Measurements from ENCODE around the gene PRKAG3. TPM values are rescaled to one million over a fixed set of nuclear protein-coding genes. Genes with fewer than 3 reads are reported as not detected.

The PRKAG3 gene
- total RNA-seq: not detected
- long read RNA-seq: 0 reads

- DNase-seq (ENCODE audit: missing footprints): peak; percentile 70
- intact Hi-C loops (cut with DNase I): no loop called here
- ATAC-seq: peak; percentile 38
Measured at GRCh38 chr2:218831378-218831990, at the start of gene PRKAG3. TSS of gene PRKAG3 (minus strand) at chr2:218831803.

DNA sequence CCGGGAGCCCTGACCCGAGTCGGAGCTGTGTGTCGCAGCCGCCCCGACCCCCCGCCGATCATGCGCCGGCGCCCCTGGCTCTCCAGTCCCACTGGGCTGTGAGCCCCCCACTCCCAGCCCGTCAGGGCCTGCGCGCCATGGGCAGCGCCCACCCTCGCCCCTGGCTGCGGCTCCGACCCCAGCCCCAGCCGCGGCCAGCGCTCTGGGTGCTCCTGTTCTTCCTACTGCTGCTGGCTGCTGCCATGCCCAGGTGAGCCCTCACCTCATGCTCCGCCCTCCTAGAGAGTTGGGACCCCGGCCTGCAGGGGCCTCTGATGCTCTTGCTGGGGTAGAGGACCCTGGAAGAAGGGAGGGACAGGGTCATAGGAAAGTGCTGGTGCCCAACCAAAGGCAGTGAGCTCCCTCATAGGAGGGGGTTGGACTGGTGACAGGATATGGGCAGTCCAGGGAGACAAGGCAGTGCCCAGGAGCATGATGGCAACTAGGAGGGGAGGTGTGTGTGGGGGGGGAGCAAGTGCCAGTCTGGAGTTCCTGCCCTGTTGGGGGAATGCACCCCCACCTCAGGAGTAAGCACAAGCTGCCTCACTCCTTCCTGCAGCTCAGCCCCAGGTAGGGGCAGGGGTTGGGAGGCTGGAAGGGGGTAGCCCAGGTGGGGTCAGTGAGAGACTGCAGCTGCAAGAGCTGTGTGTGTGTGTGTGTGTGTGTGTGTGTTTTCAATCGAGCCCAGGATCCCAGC lies 49.4 kb upstream of the PRKAG3 start:
- DNase-seq (ENCODE audit: missing footprints): no peak
- intact Hi-C loops (cut with DNase I): no loop called here

DNA sequence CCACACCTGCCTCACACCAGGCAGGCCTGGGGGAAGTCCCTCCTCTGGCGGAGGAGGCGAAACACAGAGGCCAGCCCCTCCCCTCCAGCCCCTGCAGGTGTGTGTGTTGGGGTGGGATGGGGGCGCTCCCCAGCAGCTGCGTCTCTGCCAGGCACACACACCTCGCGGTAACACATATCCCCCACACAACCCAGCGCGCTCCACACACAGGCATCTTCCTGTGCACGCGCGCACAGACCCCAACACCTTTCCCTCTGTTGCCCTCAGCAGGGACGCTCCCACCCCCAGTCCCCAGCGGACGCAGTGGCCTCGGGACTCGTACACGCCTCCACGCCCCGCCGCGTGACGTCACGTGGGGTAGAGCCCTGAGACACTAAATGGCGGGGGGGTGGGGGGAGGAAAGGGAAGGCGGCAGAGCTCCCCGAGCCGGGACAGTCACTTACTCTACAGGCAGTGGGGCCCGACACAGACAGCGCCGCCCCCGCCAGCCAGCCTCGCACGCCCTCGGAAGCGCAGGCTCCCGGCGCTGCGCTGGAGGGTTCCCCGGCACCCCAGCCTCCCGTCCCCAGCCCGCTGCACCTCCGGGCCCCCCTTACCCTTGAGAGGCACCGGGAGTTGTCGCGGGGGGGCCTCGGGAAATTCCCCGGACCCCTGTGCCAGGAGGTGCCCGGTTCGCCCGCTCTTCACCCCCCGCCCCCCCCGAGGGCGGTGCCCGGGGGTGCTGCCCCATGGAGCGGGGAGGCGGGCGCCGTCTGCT lies 48.7 kb upstream of the PRKAG3 start, which contains the start of gene WNT10A:
TSS of gene WNT10A (plus strand) at position 751 of the 757 bp plus-strand sequence. CDS start 144 bp downstream, outside the sequence.
- intact Hi-C loops (cut with DNase I): no loop called here
- ATAC-seq (no peak), DNase-seq (ENCODE audit: missing footprints) (no peak)

More for the DNA sequence above, 49.4 kb upstream of the PRKAG3 start:
- no peak for ATAC-seq

DNA sequence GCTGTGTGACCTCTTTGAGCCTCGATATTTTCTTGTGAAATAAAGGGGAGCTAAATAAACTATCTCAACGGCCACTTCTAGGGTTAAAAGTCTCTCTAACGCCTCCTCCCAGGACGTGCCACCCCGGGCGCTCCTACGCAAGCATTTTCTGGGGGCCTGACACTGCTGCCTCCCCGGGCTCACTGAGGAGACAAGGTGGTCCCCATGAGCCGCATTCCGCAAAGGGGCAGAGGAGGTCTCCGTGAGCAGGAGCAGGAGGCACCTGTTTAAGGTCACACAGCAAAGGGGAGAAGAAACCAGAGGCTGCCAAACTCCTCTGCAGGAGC lies 48.1 kb upstream of the PRKAG3 start:
- intact Hi-C loops (cut with DNase I): no loop called here
- DNase-seq (ENCODE audit: missing footprints): no peak
- no peak for ATAC-seq

- ATAC-seq (no peak), DNase-seq (ENCODE audit: missing footprints) (no peak)
- intact Hi-C loops (cut with DNase I): no loop called here
Measured at GRCh38 chr2:218878926-218879761, 47.5 kb upstream of the PRKAG3 start.

DNA sequence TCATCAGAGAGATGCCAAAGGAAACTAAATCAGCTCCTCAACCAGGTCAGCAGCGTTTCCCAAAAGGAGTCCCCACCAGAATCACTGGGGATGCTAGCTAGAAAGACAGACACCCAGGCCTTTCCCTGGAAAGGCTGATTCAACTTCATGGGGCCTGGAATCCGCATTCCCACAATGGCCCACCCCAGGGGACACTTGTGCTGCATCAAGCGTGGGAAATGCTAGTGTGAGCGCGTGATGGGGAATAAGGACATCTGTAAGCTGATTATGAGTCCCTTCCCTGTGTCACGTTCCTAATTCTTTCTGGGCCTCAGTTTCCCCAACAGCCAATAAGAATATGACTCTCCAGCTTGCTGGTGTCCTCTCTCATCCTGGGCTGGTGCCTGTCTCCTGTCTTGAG lies 46.9 kb upstream of the PRKAG3 start:
- DNase-seq (ENCODE audit: missing footprints) (no peak), ATAC-seq (no peak)
- intact Hi-C loops (cut with DNase I): no loop called here

- ATAC-seq: no peak
- intact Hi-C loops (cut with DNase I): loop anchor here (2.0 kb wide), 1 partner anchor 21 kb away; no protein-coding TSS in a partner anchor
- peak; percentile 53 for DNase-seq (ENCODE audit: missing footprints)
Measured at GRCh38 chr2:218877891-218878290, 46.3 kb upstream of the PRKAG3 start.

- ATAC-seq: no peak
- peak; percentile 15 for DNase-seq (ENCODE audit: missing footprints)
- intact Hi-C loops (cut with DNase I): loop anchor here (2.0 kb wide), 1 partner anchor 21 kb away; no protein-coding TSS in a partner anchor
Measured at GRCh38 chr2:218877331-218877730, 45.7 kb upstream of the PRKAG3 start.

DNA sequence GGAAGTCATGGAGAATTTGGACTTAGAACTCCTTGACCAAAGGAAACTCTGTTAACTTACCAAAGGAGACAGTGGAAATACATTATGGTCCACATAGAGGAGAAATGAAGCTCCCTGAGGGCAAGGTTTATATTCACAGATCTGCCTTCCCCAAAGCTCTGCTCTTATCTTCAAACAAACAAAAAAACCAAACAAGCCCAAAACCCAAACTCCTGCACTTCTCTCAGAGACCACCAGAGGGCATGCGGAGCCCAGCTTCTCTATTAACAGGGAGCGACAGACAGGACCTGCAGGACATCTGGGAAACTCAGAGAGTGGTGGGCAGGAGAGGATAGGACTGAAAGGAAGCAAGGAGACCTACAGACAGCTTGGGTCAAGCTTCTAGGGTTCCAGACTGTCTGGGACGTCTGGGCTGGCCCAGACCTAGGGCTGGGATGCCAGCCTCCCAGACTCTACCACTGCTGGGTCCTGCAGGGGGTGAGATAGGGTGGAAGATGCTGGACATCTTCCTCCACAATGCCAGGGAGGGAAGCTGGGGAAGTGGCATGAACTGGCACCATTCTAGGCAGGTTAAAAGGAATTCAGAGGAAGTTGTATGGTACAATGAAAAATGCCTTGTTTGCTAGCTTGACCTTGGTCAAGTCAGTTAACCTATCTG lies 45.1 kb upstream of the PRKAG3 start:
- intact Hi-C loops (cut with DNase I): loop anchor here (2.0 kb wide), 1 partner anchor 22 kb away; no protein-coding TSS in a partner anchor
- ATAC-seq (peak; percentile 40), DNase-seq (ENCODE audit: missing footprints) (peak; percentile 62)

DNA sequence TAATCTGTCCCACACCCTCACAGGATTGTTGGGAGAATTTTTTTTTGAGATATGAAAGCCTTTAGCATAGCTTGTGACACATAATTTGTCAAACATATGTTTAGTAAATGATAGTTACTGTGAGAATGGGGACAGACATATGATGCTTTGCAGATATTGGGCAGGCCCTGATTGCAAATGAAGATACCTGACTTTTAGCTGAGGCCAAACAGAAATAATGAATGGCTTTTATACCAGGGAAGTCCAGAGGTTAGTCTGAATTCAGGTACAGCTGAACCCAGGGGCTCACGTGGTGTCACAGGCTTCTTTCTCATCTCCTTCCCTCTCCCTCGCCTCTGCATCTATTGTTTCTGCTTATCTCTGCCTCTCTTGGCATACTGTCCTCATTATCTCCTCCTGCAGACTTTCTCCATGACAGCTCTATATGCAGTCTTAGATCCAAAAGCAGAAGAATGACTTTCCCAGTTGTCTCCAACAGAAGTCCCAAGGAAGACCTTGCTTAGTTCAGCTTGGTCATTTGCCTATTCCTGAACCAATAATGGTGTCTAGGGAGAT lies 44.2 kb upstream of the PRKAG3 start:
- ATAC-seq: no peak
- intact Hi-C loops (cut with DNase I): loop anchor here (2.0 kb wide), 1 partner anchor 23 kb away; no protein-coding TSS in a partner anchor
- DNase-seq (ENCODE audit: missing footprints): peak; percentile 45

DNA sequence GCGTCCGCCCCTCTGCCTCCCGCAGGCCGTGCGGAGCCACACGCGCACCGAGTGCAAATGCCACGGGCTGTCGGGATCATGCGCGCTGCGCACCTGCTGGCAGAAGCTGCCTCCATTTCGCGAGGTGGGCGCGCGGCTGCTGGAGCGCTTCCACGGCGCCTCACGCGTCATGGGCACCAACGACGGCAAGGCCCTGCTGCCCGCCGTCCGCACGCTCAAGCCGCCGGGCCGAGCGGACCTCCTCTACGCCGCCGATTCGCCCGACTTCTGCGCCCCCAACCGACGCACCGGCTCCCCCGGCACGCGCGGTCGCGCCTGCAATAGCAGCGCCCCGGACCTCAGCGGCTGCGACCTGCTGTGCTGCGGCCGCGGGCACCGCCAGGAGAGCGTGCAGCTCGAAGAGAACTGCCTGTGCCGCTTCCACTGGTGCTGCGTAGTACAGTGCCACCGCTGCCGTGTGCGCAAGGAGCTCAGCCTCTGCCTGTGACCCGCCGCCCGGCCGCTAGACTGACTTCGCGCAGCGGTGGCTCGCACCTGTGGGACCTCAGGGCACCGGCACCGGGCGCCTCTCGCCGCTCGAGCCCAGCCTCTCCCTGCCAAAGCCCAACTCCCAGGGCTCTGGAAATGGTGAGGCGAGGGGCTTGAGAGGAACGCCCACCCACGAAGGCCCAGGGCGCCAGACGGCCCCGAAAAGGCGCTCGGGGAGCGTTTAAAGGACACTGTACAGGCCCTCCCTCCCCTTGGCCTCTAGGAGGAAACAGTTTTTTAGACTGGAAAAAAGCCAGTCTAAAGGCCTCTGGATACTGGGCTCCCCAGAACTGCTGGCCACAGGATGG lies 42.0 kb upstream of the PRKAG3 start:
- ATAC-seq: no peak
- intact Hi-C loops (cut with DNase I): no loop called here

GRCh38 chr2:218872645-218873358 lies 41.2 kb upstream of the PRKAG3 start:
- no peak for ATAC-seq
- intact Hi-C loops (cut with DNase I): no loop called here
- DNase-seq (ENCODE audit: missing footprints): no peak

More for the DNA sequence above, 42.0 kb upstream of the PRKAG3 start:
- no peak for DNase-seq (ENCODE audit: missing footprints)

DNA sequence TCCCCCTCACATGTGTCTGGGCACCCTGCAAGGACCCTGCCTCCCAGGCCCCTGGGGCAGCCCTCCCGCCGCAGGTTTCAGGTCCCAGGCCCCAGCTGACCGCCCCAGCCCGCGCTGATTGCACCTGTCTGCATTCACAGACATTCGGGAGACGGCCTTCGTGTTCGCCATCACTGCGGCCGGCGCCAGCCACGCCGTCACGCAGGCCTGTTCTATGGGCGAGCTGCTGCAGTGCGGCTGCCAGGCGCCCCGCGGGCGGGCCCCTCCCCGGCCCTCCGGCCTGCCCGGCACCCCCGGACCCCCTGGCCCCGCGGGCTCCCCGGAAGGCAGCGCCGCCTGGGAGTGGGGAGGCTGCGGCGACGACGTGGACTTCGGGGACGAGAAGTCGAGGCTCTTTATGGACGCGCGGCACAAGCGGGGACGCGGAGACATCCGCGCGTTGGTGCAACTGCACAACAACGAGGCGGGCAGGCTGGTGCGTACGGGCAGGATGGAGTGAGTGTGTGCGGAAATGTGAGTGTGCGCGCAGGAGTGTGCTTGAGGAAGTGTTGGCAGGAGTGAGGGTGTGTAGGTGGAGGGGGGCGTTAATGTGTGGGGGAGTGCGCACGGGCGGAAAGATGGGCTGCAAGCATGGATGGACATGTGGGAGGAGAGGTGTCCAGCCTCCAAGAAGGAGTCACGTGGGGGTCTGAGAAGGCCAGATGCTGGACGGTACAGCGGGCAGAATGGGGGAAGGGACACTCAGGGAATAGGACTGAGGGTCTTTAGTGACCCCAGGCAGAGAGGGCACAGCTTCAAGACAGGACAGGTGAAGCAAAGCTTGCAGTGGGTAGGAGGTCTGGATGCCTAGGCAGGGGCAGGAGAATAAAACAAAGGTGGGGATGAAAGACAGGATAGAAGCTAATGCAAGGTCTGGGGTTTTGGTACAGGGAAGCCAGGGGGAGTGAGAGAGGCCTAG lies 40.0 kb upstream of the PRKAG3 start:
- intact Hi-C loops (cut with DNase I): no loop called here
- no peak for ATAC-seq
- DNase-seq (ENCODE audit: missing footprints): no peak

- ATAC-seq (no peak), DNase-seq (ENCODE audit: missing footprints) (no peak)
- intact Hi-C loops (cut with DNase I): no loop called here
Measured at GRCh38 chr2:218870984-218871344, 39.4 kb upstream of the PRKAG3 start.

- ATAC-seq (no peak), DNase-seq (ENCODE audit: missing footprints) (no peak)
- intact Hi-C loops (cut with DNase I): no loop called here
Measured at GRCh38 chr2:218869064-218869463, 37.5 kb upstream of the PRKAG3 start.
